ENCODE data around the gene ELMOD1. TPM values are rescaled to one million over a fixed set of nuclear protein-coding genes. Genes with fewer than 3 reads are reported as not detected.

The ELMOD1 gene
- total and polyA plus RNA-seq, 10 of the 15 experiments (the other 5 are each of a cell fraction or from before 2014, with no cell fraction given) = not detected

DNA sequence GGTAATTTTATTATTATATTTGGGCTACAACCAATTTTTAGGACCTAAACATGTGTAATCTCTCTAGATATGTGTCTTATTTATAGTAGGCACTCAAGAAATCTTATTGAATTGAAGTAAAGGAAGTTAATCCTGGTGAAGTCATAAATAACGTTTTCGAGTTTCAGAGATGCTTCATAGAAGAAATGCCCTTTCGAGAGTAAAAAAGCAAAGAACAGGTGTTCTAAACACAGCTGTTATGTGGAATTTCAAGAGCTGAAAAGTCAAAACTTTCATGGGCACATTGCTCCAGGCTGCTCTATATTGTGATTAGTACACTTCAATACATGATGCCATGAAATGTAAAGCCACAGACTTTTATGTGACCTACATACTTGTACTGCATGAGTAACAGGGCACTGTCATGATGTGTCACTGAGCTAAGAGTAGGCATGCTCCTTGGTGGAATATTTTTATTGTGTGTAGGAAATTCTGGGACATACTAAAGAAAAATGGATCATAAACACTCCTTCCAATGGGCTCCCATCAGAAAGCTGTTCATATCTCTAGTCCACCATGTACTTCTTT lies 7.2 kb upstream of the ELMOD1 start (continued):
- TF ChIP-seq ZBTB4 (CRISPR knock-in tag; IDR thresholded peaks at IDR 0.05) = no peak
- no peak for TF ChIP-seq YY1 (IDR thresholded peaks at IDR 0.05; ENCODE audit: low read depth, low read length)
- no peak for TF ChIP-seq CBX5 (IDR thresholded peaks at IDR 0.05; ENCODE audit: low read depth)
- TF ChIP-seq ZNF592 (IDR thresholded peaks at IDR 0.05) = no peak
- TF ChIP-seq ESRRA (IDR thresholded peaks at IDR 0.05; ENCODE audit: low read length) = no peak
- TF ChIP-seq, protein P1, sequence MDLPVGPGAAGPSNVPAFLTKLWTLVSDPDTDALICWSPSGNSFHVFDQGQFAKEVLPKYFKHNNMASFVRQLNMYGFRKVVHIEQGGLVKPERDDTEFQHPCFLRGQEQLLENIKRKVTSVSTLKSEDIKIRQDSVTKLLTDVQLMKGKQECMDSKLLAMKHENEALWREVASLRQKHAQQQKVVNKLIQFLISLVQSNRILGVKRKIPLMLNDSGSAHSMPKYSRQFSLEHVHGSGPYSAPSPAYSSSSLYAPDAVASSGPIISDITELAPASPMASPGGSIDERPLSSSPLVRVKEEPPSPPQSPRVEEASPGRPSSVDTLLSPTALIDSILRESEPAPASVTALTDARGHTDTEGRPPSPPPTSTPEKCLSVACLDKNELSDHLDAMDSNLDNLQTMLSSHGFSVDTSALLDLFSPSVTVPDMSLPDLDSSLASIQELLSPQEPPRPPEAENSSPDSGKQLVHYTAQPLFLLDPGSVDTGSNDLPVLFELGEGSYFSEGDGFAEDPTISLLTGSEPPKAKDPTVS (IDR thresholded peaks at IDR 0.05; ENCODE audit: low read depth, low read length) = no peak
- TF ChIP-seq KDM1A (IDR thresholded peaks at IDR 0.05; ENCODE audit: borderline replicate concordance) = no peak
- no peak for TF ChIP-seq ZBED1 (IDR thresholded peaks at IDR 0.05; ENCODE audit: borderline replicate concordance)
- no peak for TF ChIP-seq MTA2 (IDR thresholded peaks at IDR 0.05; ENCODE audit: low read depth)

Data from GM12878 (cell line).